ENCODE data around the gene YPEL4.

The YPEL4 gene

DNA sequence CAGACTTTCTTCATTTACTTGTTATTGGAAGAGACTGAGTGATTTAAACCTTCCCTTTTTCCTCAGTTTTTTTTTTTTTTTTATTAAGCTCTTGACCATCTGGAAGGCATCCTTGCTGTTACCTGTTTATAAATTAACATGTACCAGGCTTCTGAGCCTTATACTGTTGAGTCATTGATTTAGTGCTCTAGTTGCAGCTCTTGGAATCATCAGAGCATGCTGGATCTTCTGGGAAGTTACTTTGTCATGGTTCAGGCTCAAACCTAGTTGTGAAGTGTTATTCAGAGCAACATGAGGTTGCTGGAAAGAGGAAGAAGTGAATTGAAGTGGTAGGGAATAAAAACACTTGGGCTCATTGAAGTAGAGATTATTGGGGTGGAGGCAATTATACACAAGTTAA is 24.5 kb upstream of the YPEL4 start:
- TF ChIP-seq CTCF (IDR thresholded peaks at IDR 0.05; ENCODE audit: control insufficient read depth, extremely low read depth, insufficient read depth) = no peak
- DNase-seq (ENCODE audit: low read depth) = no peak
- H3K4me3 ChIP-seq (ENCODE audit: low read depth, low read length) = no peak overlapping the region

DNA sequence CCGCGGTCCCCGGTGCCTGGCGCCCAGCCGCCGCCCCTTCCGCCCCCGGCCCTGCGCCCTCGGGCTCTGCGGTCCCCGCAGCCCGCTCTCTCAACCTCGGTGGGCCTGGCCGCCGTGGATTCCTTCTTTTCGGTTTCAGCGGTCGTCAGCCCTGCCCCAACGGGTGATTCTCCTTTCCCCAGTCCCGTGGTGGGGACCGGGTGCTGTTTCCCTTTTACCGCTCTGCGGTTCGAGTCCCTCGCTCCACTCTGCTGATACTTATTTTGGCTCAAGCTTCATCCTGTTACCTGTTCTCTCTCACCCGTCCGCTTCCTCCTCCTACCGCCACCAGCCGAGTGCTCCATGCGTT is 18.7 kb upstream of the YPEL4 start:
- peak overlapping the region; percentile 86 for H3K4me3 ChIP-seq (ENCODE audit: low read depth, low read length)
- no peak for TF ChIP-seq CTCF (IDR thresholded peaks at IDR 0.05; ENCODE audit: control insufficient read depth, extremely low read depth, insufficient read depth)
- DNase-seq (ENCODE audit: low read depth) = no peak

DNA sequence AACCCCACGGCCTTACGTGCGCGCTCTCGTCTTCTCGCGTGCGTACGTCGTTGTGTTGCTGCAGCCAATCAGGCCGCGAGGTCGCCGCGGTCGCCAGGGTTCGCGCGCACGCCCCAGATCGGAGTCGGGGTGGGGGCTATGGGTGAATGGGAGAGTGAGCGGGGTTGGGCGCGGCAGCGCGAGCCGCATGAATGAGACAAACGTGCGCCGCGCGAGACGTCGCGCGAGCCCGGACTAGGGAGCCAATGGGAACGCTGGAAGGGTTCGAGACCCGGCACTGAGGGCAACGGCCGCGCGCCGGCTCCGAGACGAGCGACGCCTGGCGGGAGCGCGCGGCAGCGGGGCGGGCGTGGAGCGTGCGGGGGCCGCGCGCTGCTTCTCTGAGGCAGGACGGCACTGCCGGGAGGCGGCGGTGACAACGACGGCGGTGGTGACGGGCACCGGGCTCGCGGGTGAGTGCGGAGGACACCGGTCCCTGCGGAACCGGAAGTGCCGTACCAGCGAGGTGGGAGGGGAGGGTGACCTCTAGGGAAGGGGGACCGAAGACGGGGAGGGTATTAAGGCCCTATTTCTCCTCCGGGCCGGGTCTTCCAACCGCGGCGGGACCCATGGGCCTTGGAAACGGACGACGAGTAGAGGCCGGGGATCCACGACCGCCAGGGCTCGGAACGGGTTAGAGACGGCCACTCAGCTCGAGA is 18.2 kb upstream of the YPEL4 start, which contains the start of gene ZDHHC5:
Gene ZDHHC5 (plus strand): TSS at position 379 of the 698 bp plus-strand sequence. CDS start 4,977 bp downstream, outside the sequence.
- peak within 1 kb of the TSS; percentile 86 for H3K4me3 ChIP-seq (ENCODE audit: low read depth, low read length)
- TF ChIP-seq CTCF (IDR thresholded peaks at IDR 0.05; ENCODE audit: control insufficient read depth, extremely low read depth, insufficient read depth) = peak; percentile 27
- peak; percentile 99 for DNase-seq (ENCODE audit: low read depth)

DNA sequence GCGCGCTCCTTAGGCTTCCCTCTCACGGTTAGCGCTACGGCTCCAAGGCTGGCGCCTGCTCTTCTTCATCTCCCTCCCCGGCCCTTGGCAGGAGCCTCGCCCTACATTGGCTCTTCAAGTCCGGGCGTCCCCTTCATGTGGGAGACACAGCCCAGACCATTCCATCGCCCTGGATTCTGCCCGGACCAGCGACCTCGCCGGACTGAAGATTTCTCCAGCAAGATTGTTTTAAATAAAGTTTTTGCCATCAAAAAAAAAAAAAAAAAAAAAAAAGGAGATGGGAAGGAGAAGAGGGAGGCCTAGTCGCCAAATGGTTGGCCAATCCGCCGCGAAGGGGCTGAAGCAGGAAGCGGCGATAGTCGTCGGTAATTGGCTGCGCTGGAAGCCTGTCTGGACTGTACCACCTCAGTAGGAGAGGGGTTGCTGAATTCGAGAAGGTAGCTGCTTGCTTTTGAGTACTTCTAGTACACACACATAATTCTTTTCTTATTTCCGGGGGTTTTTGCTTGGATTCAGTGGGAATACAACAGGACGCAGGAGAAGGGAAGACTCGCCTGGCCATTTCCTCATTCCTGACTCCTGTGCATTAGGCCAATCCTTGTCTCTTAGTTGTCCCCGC is 17.5 kb upstream of the YPEL4 start:
- peak; percentile 99 for DNase-seq (ENCODE audit: low read depth)
- TF ChIP-seq CTCF (IDR thresholded peaks at IDR 0.05; ENCODE audit: control insufficient read depth, extremely low read depth, insufficient read depth) = 0 out of 2 replicates have a peak, but pooled peaks have one; percentile 2
- H3K4me3 ChIP-seq (ENCODE audit: low read depth, low read length) = peak overlapping the region; percentile 86

DNA sequence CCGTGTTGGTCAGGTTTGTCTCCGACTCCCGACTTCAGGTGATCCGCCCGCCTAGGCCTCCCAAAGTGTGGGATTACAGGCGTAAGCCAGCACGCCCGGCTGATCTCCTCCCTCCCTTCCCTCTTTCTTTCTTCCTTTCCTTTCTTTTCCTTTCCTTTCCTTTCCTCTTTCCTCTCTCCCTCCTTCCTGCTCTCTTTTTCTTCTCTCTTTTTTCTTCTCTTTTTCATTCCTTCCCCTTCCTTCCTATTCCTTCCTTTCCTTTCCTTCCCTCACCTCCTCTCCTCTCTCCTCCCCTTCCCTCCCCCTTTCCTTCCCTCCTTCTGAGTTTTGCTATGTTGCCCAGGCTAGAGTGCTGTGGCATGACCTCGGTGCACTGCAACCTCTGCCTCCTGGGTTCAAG is 14.3 kb upstream of the YPEL4 start:
- no peak for TF ChIP-seq CTCF (IDR thresholded peaks at IDR 0.05; ENCODE audit: control insufficient read depth, extremely low read depth, insufficient read depth)
- H3K4me3 ChIP-seq (ENCODE audit: low read depth, low read length) = no peak overlapping the region
- DNase-seq (ENCODE audit: low read depth) = no peak

GRCh38 chr11:57662893-57663292 is 13.2 kb upstream of the YPEL4 start:
- H3K4me3 ChIP-seq (ENCODE audit: low read depth, low read length) = no peak overlapping the region
- no peak for DNase-seq (ENCODE audit: low read depth)
- no peak for TF ChIP-seq CTCF (IDR thresholded peaks at IDR 0.05; ENCODE audit: control insufficient read depth, extremely low read depth, insufficient read depth)
